ENCODE measurements around the gene POLR3B. TPM values are rescaled to one million over a fixed set of nuclear protein-coding genes. Genes with fewer than 3 reads are reported as not detected.

The POLR3B gene
- total RNA-seq, 2 donors from 2014 or later = 9.0 to 12.4 TPM

- Mint-ChIP-seq H3K4me1 (peaks cover 2% of the 10 kb centered on the region), H3K27ac (no peak overlapping the region), H3K4me3 (no peak overlapping the region), H3K27me3 (ENCODE audit: insufficient read depth) (no peaks in the 10 kb centered on the region), H3K36me3 (ENCODE audit: low read depth) (peaks cover 56% of the 10 kb centered on the region), H3K9me3 (peaks cover 17% of the 10 kb centered on the region)
- no peak for TF ChIP-seq CTCF (conservative IDR thresholded peaks at IDR 0.05)
- no peaks in the 10 kb centered on the region for H3K4me1 ChIP-seq (ENCODE audit: control insufficient read depth, insufficient read depth, low read length)
- no peak overlapping the region for H3K9ac ChIP-seq (ENCODE audit: extremely low read depth, low read length, poor library complexity, severe bottlenecking)
- no peak overlapping the region for H3K27ac ChIP-seq (ENCODE audit: low read depth, low read length)
- H3K9me3 ChIP-seq (ENCODE audit: control insufficient read depth, low read length) = peaks cover 20% of the 10 kb centered on the region
- H3K36me3 ChIP-seq (ENCODE audit: control insufficient read depth, insufficient read depth, low read length) = peaks cover 53% of the 10 kb centered on the region
- no peak overlapping the region for H3K4me3 ChIP-seq (ENCODE audit: low read length)
- 94 to 100% methylated on average over 1 of the region's 1 CpG for WGBS, 2 experiments (ENCODE audit: insufficient coverage in 1 of 2, insufficient read length in 1 of 2)
- no peaks in the 10 kb centered on the region for H3K27me3 ChIP-seq (ENCODE audit: control insufficient read depth, insufficient read depth, low read length, poor library complexity, severe bottlenecking)
- DNase-seq = no peak
Observed at GRCh38 chr12:106392759-106393158, 35.2 kb downstream of the POLR3B start.

- Mint-ChIP-seq H3K9me3 (no peaks in the 10 kb centered on the region), H3K36me3 (ENCODE audit: low read depth) (peaks cover 24% of the 10 kb centered on the region), H3K4me3 (no peak overlapping the region), H3K27ac (no peak overlapping the region), H3K4me1 (peaks cover 17% of the 10 kb centered on the region), H3K27me3 (ENCODE audit: insufficient read depth) (no peaks in the 10 kb centered on the region)
- Histone ChIP-seq H3K4me1 (ENCODE audit: control insufficient read depth, insufficient read depth, low read length) (no peaks in the 10 kb centered on the region), H3K9ac (ENCODE audit: extremely low read depth, low read length, poor library complexity, severe bottlenecking) (no peak overlapping the region), H3K4me3 (ENCODE audit: low read length) (no peak overlapping the region), H3K27me3 (ENCODE audit: control insufficient read depth, insufficient read depth, low read length, poor library complexity, severe bottlenecking) (no peaks in the 10 kb centered on the region), H3K9me3 (ENCODE audit: control insufficient read depth, low read length) (peaks cover 12% of the 10 kb centered on the region), H3K36me3 (ENCODE audit: control insufficient read depth, insufficient read depth, low read length) (peaks cover 15% of the 10 kb centered on the region), H3K27ac (ENCODE audit: low read depth, low read length) (no peak overlapping the region)
- 78 to 91% methylated on average over 1 to 2 of the region's 2 CpGs for WGBS, 2 experiments (ENCODE audit: insufficient coverage in 1 of 2, insufficient read length in 1 of 2)
- TF ChIP-seq CTCF (conservative IDR thresholded peaks at IDR 0.05) = no peak
- DNase-seq = no peak
Observed at GRCh38 chr12:106409878-106410277, 52.3 kb downstream of the POLR3B start.

- Mint-ChIP-seq H3K27ac (no peak overlapping the region), H3K27me3 (ENCODE audit: insufficient read depth) (no peaks in the 10 kb centered on the region), H3K9me3 (no peaks in the 10 kb centered on the region), H3K4me1 (peaks cover 26% of the 10 kb centered on the region), H3K4me3 (no peak overlapping the region), H3K36me3 (ENCODE audit: low read depth) (peaks cover 27% of the 10 kb centered on the region)
- no peaks in the 10 kb centered on the region for H3K27me3 ChIP-seq (ENCODE audit: control insufficient read depth, insufficient read depth, low read length, poor library complexity, severe bottlenecking)
- peaks cover 13% of the 10 kb centered on the region for H3K9me3 ChIP-seq (ENCODE audit: control insufficient read depth, low read length)
- WGBS, 2 experiments (ENCODE audit: insufficient coverage in 1 of 2, insufficient read length in 1 of 2) = 91 to 92% methylated on average over 1 of the region's 1 CpG
- no peak overlapping the region for H3K4me3 ChIP-seq (ENCODE audit: low read length)
- no peaks in the 10 kb centered on the region for H3K4me1 ChIP-seq (ENCODE audit: control insufficient read depth, insufficient read depth, low read length)
- no peak overlapping the region for H3K9ac ChIP-seq (ENCODE audit: extremely low read depth, low read length, poor library complexity, severe bottlenecking)
- H3K27ac ChIP-seq (ENCODE audit: low read depth, low read length) = no peak overlapping the region
- no peak for DNase-seq
- no peak for TF ChIP-seq CTCF (conservative IDR thresholded peaks at IDR 0.05)
- peaks cover 15% of the 10 kb centered on the region for H3K36me3 ChIP-seq (ENCODE audit: control insufficient read depth, insufficient read depth, low read length)
Observed at GRCh38 chr12:106412563-106412962, 55.0 kb downstream of the POLR3B start.
